Thymus (tissue), 11 donors: ENCODE data around the gene KRTAP29-1. TPM values are rescaled to one million over a fixed set of nuclear protein-coding genes. Genes with fewer than 3 reads are reported as not detected.

Source experiments
- DNase-seq, 9 donors: peaks; one replicate each; pipeline ENCODE4 v3.0.0-alpha.2; 2013; ENCODE audit warnings: low spot score in 9 of 9, low read depth in 6 of 9, missing footprints in 1 of 9
- H3K27ac ChIP-seq, 2 donors: one replicate each; pipeline ENCODE4 v1.5.1; 2013; ENCODE audit warnings: control low read depth in 1 of 2, low read depth in 1 of 2, low read length in 1 of 2, mild to moderate bottlenecking in 1 of 2, moderate library complexity in 1 of 2
- H3K27me3 ChIP-seq, 2 donors: one replicate each; pipeline ENCODE4 v1.5.1; 2013; ENCODE audit warnings: low read length in 1 of 2; ENCODE audit not compliant: control insufficient read depth in 2 of 2, insufficient read depth in 1 of 2
- H3K36me3 ChIP-seq, 2 donors: one replicate each; pipeline ENCODE4 v1.5.1; 2013; ENCODE audit warnings: low read length in 1 of 2, mild to moderate bottlenecking in 1 of 2, moderate library complexity in 1 of 2; ENCODE audit not compliant: control insufficient read depth in 2 of 2, insufficient read depth in 2 of 2
- H3K4me1 ChIP-seq, 2 donors: one replicate each; pipeline ENCODE4 v1.5.1; 2013; ENCODE audit warnings: low read length in 2 of 2; ENCODE audit not compliant: control insufficient read depth in 2 of 2, insufficient read depth in 2 of 2
- H3K4me3 ChIP-seq, 2 donors: one replicate each; pipeline ENCODE4 v1.5.1; 2013; ENCODE audit warnings: low read length in 2 of 2, control low read depth in 1 of 2, mild to moderate bottlenecking in 1 of 2
- H3K9me3 ChIP-seq, 2 donors: one replicate each; pipeline ENCODE4 v1.5.1; 2013; ENCODE audit warnings: low read length in 1 of 2, mild to moderate bottlenecking in 1 of 2; ENCODE audit not compliant: control insufficient read depth in 2 of 2, insufficient read depth in 1 of 2
- WGBS: extraction: QIAGEN DNeasy Blood & Tissue Kit; methylation state at CpG from one replicate; pipeline ENCODE4 v1.1.7; 2013; 5-methylcytosine and 5-hydroxymethylcytosine counted together
- polyA plus RNA-seq: library from polyadenylated mRNA; stranded (reverse); fragments of 200-250 nt; gene quantifications from one replicate; pipeline ENCODE4 v1.2.3, GENCODE V29; 2013
- total RNA-seq: library from RNA; stranded (reverse); fragments of 120-200 nt; gene quantifications from one replicate; pipeline ENCODE4 v1.2.4, GENCODE V29; 2013
- donor health status: healthy.

KRTAP29-1 gene
- total and polyA plus RNA-seq, 2 donors: 0.23 TPM; not detected in 1

- no peak for DNase-seq
- Histone ChIP-seq H3K27me3 (no peaks in the 10 kb centered on the region), H3K4me1 (peaks cover 0 to 22% of the 10 kb centered on the region in 2 donors), H3K4me3 (no peak overlapping the region), H3K36me3 (no peaks in the 10 kb centered on the region), H3K9me3 (peaks cover 2 to 10% of the 10 kb centered on the region in 2 donors), H3K27ac (no peak overlapping the region)
- 89% methylated on average over 12 of the region's 12 CpGs for WGBS
Observed at GRCh38 chr17:41304091-41304490, 1.4 kb upstream of the KRTAP29-1 start.

- DNase-seq: no peak
- WGBS: 97% methylated on average over 4 of the region's 4 CpGs
Observed at GRCh38 chr17:41302981-41303380, 330 bp upstream of the KRTAP29-1 start.

GRCh38 chr17:41301204-41301790 is 1.4 kb downstream of the KRTAP29-1 start:
- 73% methylated on average over 5 of the region's 5 CpGs for WGBS

More at GRCh38 chr17:41302981-41303380, 330 bp upstream of the KRTAP29-1 start:
- Histone ChIP-seq H3K9me3 (peaks cover 0 to 2% of the 10 kb centered on the region in 2 donors), H3K27ac (no peak overlapping the region), H3K4me3 (no peak overlapping the region), H3K27me3 (no peaks in the 10 kb centered on the region), H3K4me1 (peaks cover 0 to 14% of the 10 kb centered on the region in 2 donors), H3K36me3 (no peaks in the 10 kb centered on the region)

DNA sequence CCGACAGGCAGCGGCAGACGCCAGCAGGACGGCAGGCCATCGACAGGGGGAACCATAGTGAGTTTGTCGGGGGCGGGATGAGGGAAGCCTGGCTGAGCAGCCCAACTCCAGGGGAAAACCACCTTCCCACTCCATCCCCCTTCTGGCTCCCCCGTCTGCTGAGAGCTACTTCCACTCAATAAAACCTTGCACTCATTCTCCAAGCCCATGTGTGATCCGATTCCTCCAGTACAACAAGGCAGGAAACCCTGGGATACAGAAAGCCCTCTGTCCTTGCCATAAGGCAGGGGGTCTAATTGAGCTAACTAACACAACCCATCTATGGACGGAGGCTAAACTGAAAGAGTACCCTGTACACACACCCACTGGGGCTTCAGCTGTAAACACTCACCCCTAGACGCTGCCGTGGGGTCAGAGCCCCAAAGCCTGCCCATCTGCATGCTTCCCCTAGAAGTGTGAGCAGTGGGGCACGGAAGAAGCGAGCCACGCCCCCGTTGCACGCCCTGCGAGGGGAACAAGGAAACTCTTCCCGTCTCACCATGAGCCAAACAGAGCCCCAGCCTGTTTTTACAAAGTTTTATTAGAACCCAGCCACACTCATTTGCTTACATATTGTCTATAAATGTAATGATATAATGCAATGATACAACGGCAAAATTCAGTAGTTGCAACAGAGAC is 4.1 kb downstream of the KRTAP29-1 start:
- Histone ChIP-seq H3K4me1 (peaks cover 0 to 10% of the 10 kb centered on the region in 2 donors), H3K4me3 (no peak overlapping the region), H3K9me3 (no peaks in the 10 kb centered on the region), H3K27me3 (no peaks in the 10 kb centered on the region), H3K36me3 (no peaks in the 10 kb centered on the region), H3K27ac (no peak overlapping the region)
- DNase-seq: no peak
- WGBS: 92% methylated on average over 20 of the region's 20 CpGs

More at GRCh38 chr17:41301204-41301790, 1.4 kb downstream of the KRTAP29-1 start:
- Histone ChIP-seq H3K4me3 (no peak overlapping the region), H3K9me3 (no peaks in the 10 kb centered on the region), H3K4me1 (peaks cover 0 to 8% of the 10 kb centered on the region in 2 donors), H3K36me3 (no peaks in the 10 kb centered on the region), H3K27ac (peak overlapping the region; percentile 0 to 62), H3K27me3 (no peaks in the 10 kb centered on the region)
- peak in 1 of 9 donors; percentile 12 for DNase-seq

GRCh38 chr17:41296846-41297245 is 5.8 kb downstream of the KRTAP29-1 start:
- Histone ChIP-seq H3K9me3 (no peaks in the 10 kb centered on the region), H3K4me1 (peaks cover 0 to 6% of the 10 kb centered on the region in 2 donors), H3K4me3 (no peak overlapping the region), H3K36me3 (no peaks in the 10 kb centered on the region), H3K27ac (peak overlapping the region in 1 of 2 donors; percentile 47), H3K27me3 (no peaks in the 10 kb centered on the region)
- peak in 1 of 9 donors; percentile 13 for DNase-seq
- WGBS: 94% methylated on average over 1 of the region's 1 CpG

DNA sequence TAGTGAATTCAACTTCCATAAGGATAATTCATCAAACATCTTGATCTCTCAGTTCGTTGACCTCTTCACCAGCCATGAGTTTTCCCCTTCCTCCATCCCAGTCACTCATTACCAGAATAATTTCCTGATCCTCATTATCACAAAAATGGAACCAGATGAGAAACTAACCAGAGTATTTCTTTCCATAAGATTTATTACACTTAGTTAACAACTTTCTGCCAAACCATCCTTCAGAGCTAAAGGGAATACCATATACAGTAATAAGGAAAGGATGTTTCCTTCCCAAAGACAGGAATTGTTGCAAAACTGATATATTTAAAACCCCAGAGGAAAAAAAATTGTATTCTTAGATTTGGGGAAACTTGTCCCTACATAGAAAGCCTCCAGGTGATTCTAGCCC is 8.6 kb downstream of the KRTAP29-1 start:
- no peaks in the 10 kb centered on the region for H3K36me3 ChIP-seq
- H3K4me3 ChIP-seq: no peak overlapping the region
- H3K4me1 ChIP-seq: peaks cover 0 to 3% of the 10 kb centered on the region in 2 donors
- H3K27me3 ChIP-seq: no peaks in the 10 kb centered on the region
- DNase-seq: no peak
- H3K9me3 ChIP-seq: no peaks in the 10 kb centered on the region
- 93% methylated on average over 1 of the region's 1 CpG for WGBS
- H3K27ac ChIP-seq: no peak overlapping the region

- Histone ChIP-seq H3K27me3 (no peaks in the 10 kb centered on the region), H3K4me3 (no peak overlapping the region), H3K4me1 (no peaks in the 10 kb centered on the region), H3K9me3 (no peaks in the 10 kb centered on the region), H3K36me3 (no peaks in the 10 kb centered on the region), H3K27ac (no peak overlapping the region)
- 78% methylated on average over 3 of the region's 3 CpGs for WGBS
- no peak for DNase-seq
Observed at GRCh38 chr17:41287050-41287449, 15.6 kb downstream of the KRTAP29-1 start.

DNA sequence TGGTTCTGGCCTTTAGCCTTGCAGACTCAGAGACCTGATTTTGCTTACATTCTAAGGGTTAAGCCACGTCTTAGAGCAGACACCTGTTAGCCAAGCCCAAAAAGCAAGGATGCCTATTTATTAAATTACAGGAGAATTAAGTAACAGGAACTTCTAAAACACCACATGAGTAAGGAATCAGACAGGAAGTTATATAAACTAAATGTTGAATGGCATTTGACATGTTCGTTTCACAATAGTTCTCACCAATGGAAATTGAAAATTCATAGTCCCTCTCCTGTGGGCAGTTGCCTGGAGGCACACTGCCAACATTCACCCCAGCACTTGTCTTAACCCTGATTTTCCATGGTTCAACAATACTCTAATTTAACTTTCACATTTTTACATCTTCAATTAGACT is 18.1 kb downstream of the KRTAP29-1 start:
- no peaks in the 10 kb centered on the region for H3K36me3 ChIP-seq
- no peaks in the 10 kb centered on the region for H3K4me1 ChIP-seq
- no peaks in the 10 kb centered on the region for H3K27me3 ChIP-seq
- 15% methylated on average over 2 of the region's 2 CpGs for WGBS
- no peaks in the 10 kb centered on the region for H3K9me3 ChIP-seq
- H3K27ac ChIP-seq: no peak overlapping the region
- DNase-seq: no peak
- no peak overlapping the region for H3K4me3 ChIP-seq

GRCh38 chr17:41284043-41284442 is 18.6 kb downstream of the KRTAP29-1 start:
- Histone ChIP-seq H3K27me3 (no peaks in the 10 kb centered on the region), H3K27ac (no peak overlapping the region), H3K9me3 (no peaks in the 10 kb centered on the region), H3K36me3 (no peaks in the 10 kb centered on the region), H3K4me1 (no peaks in the 10 kb centered on the region), H3K4me3 (no peak overlapping the region)
- no peak for DNase-seq
- WGBS: 91% methylated on average over 3 of the region's 3 CpGs
